Upper lobe of right lung (tissue), 1 donor: ENCODE results near the gene YAP1. TPM values are rescaled to one million over a fixed set of nuclear protein-coding genes. Genes with fewer than 3 reads are reported as not detected.
A peak's percentile ranks its signal among the peaks of the same experiment; 100 is the strongest.

Experiments
- ATAC-seq: fragments of 200-7000 bp; cut with Tn5 transposase; one replicate; pipeline ENCODE4 v1.9.1; 2020; ENCODE audit warnings: mild to moderate bottlenecking, moderate library complexity
- DNase-seq: peaks from one replicate; pipeline ENCODE4 v3.0.0-alpha.2; 2020
- H3K27ac ChIP-seq: fragments of 200-600 bp; one replicate; pipeline ENCODE4 v1.8.0; 2022
- H3K27me3 ChIP-seq: fragments of 200-600 bp; one replicate; pipeline ENCODE4 v1.8.0; 2022; ENCODE audit warnings: mild to moderate bottlenecking
- H3K36me3 ChIP-seq: fragments of 200-600 bp; one replicate; pipeline ENCODE4 v1.8.0; 2022
- H3K4me1 ChIP-seq: fragments of 200-600 bp; one replicate; pipeline ENCODE4 v1.8.0; 2022
- H3K4me3 ChIP-seq: fragments of 200-600 bp; one replicate; pipeline ENCODE4 v1.8.0; 2022; ENCODE audit warnings: mild to moderate bottlenecking
- H3K9me3 ChIP-seq: fragments of 200-600 bp; one replicate; pipeline ENCODE4 v1.8.0; 2022
- CTCF ChIP-seq: fragments of 200-600 bp; IDR thresholded peaks from one replicate; pipeline ENCODE4 v1.8.0; 2022; ENCODE audit warnings: antibody characterized with exemption
- intact Hi-C: fragments of 100-400 bp; cut with DNase I; formaldehyde crosslinking; loops from one replicate; pipeline ENCODE4 v1.11.0; 2022
- total RNA-seq: library from RNA; stranded (reverse); fragmentation: NEBNext Ultra II Directional; extraction: Animal tissue kit (Norgen Biotek cat#: 25700); gene quantifications from one replicate; pipeline ENCODE4 v1.2.1, GENCODE V29; 2021
- donor health status: DM: no; HTN: yes; CAD: no; lungs with severe emphysema.

The YAP1 gene
- total RNA-seq, 1 donor from 2014 or later, result 127 TPM

GRCh38 chr11:102276362-102276761, 166.1 kb downstream of the YAP1 start:
- intact Hi-C loops, result no loop called here
- no peak overlapping the region for H3K4me3 ChIP-seq
- ATAC-seq, result no peak
- H3K4me1 ChIP-seq, result no peaks in the 10 kb centered on the region
- DNase-seq, result no peak
- TF ChIP-seq CTCF, result no peak
- no peaks in the 10 kb centered on the region for H3K9me3 ChIP-seq
- no peaks in the 10 kb centered on the region for H3K36me3 ChIP-seq
- no peak overlapping the region for H3K27ac ChIP-seq
- H3K27me3 ChIP-seq, result peaks cover 6% of the 10 kb centered on the region

GRCh38 chr11:102276783-102277182, 166.5 kb downstream of the YAP1 start:
- H3K4me3 ChIP-seq, result no peak overlapping the region
- no peak overlapping the region for H3K27ac ChIP-seq
- DNase-seq, result no peak
- H3K4me1 ChIP-seq, result no peaks in the 10 kb centered on the region
- no peaks in the 10 kb centered on the region for H3K9me3 ChIP-seq
- peaks cover 6% of the 10 kb centered on the region for H3K27me3 ChIP-seq
- no peak for TF ChIP-seq CTCF
- H3K36me3 ChIP-seq, result no peaks in the 10 kb centered on the region
- no peak for ATAC-seq
- intact Hi-C loops, result no loop called here

- TF ChIP-seq CTCF, result peak; percentile 20
- H3K4me3 ChIP-seq, result peak overlapping the region; percentile 1
- no peaks in the 10 kb centered on the region for H3K36me3 ChIP-seq
- no peak overlapping the region for H3K27ac ChIP-seq
- ATAC-seq, result peak; percentile 27
- H3K9me3 ChIP-seq, result no peaks in the 10 kb centered on the region
- intact Hi-C loops, result no loop called here
- DNase-seq, result no peak
- H3K27me3 ChIP-seq, result no peaks in the 10 kb centered on the region
- no peaks in the 10 kb centered on the region for H3K4me1 ChIP-seq
Measured at GRCh38 chr11:102279641-102280170, 169.5 kb downstream of the YAP1 start.

GRCh38 chr11:102280245-102280833, 170.1 kb downstream of the YAP1 start:
- no peak overlapping the region for H3K27ac ChIP-seq

More at GRCh38 chr11:102280245-102280833, 170.1 kb downstream of the YAP1 start:
- Histone ChIP-seq H3K36me3 (no peaks in the 10 kb centered on the region), H3K9me3 (no peaks in the 10 kb centered on the region), H3K4me1 (no peaks in the 10 kb centered on the region), H3K4me3 (no peak overlapping the region), H3K27me3 (no peaks in the 10 kb centered on the region)
- no peak for TF ChIP-seq CTCF
- DNase-seq, result no peak
- ATAC-seq, result peak; percentile 10
- intact Hi-C loops, result no loop called here

Other genes starting within 250 kb of the YAP1 start
- gene CEP126, start 195.4 kb upstream of the YAP1 start, total RNA-seq, result 4.3 TPM
- 0.23 TPM for gene ANGPTL5, start 193.9 kb upstream of the YAP1 start, total RNA-seq
- gene CFAP300, start 63.0 kb upstream of the YAP1 start, total RNA-seq, result 2.3 TPM
- gene BIRC3, start 207.0 kb downstream of the YAP1 start, total RNA-seq, result 23.0 TPM
- 44.1 TPM for gene BIRC2, start 236.8 kb downstream of the YAP1 start, total RNA-seq